ENCODE measurements around the gene ZNF432. TPM values are rescaled to one million over a fixed set of nuclear protein-coding genes. Genes with fewer than 3 reads are reported as not detected.
"Not testable (repeated sequence)": the region's sequence is repeated elsewhere in the genome, so short reads cannot be mapped to it uniquely, and the experiment has no call there.

The ZNF432 gene
- total RNA-seq, 1 donor from 2014 or later = 33.6 TPM

- Mint-ChIP-seq H3K27me3 (no peaks in the 10 kb centered on the region), H3K27ac (no peak overlapping the region), H3K4me3 (ENCODE audit: low read depth) (no peak overlapping the region), H3K9me3 (ENCODE audit: low read depth) (peaks cover 73% of the 10 kb centered on the region), H3K4me1 (ENCODE audit: low read depth) (no peaks in the 10 kb centered on the region), H3K36me3 (ENCODE audit: insufficient read depth) (peaks cover 90% of the 10 kb centered on the region)
- DNase-seq (ENCODE audit: low spot score, unreplicated experiment) = no peak
- no peak for TF ChIP-seq CTCF (IDR thresholded peaks at IDR 0.05; ENCODE audit: unreplicated experiment)
Measured at GRCh38 chr19:52039169-52039568, 9.5 kb downstream of the ZNF432 start.

DNA sequence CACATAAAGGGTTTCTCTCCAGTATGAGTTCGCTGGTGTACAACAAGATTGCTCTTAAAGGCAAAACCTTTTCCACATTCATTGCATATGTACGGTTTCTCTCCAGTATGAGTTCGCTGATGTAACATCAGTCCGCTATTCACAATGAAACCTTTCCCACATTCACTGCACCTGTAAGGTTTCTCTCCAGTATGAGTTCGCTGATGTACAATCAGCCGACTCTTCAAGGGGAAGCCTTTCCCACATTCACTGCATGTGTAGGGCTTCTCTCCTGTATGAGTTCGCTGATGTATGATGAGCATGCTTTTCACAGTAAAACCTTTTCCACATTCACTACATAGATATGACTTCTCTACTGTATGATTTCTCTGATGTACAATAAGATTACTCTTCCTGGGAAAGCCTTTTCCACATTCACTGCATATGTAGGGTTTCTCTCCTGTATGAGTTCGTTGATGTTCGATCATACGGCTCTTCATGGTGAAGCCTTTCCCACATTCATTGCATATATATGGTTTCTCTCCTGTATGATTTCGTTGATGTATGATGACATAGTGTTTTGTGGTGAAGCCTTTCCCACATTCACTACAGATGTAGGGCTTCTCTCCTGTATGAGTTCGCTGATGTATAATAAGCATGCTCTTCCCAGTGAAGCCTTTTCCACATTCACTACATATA, 14.4 kb downstream of the ZNF432 start:
- Mint-ChIP-seq H3K36me3 (ENCODE audit: insufficient read depth) (peaks cover 81% of the 10 kb centered on the region), H3K4me3 (ENCODE audit: low read depth) (no peak overlapping the region), H3K9me3 (ENCODE audit: low read depth) (peaks cover 67% of the 10 kb centered on the region), H3K27me3 (no peaks in the 10 kb centered on the region), H3K4me1 (ENCODE audit: low read depth) (no peaks in the 10 kb centered on the region), H3K27ac (peak overlapping the region; percentile 89)
- no peak for TF ChIP-seq CTCF (IDR thresholded peaks at IDR 0.05; ENCODE audit: unreplicated experiment)
- DNase-seq (ENCODE audit: low spot score, unreplicated experiment) = no peak

DNA sequence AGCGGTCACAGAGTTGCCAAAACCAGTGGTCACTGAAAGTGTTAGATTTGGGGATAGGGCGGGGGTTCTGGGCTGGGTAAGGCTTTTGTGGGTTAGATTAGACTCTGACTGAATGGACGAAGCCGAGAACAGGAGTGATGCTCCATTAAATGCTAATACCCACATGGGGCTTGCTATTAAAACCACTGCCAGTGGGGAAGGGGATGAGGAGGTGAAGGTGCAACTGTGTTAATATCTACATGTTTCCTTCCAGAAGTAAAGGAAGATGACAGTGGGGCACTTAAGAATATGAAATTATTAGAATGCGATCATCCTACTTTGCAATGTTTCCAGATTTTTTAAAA, 19.9 kb downstream of the ZNF432 start:
- TF ChIP-seq CTCF (IDR thresholded peaks at IDR 0.05; ENCODE audit: unreplicated experiment) = no peak
- DNase-seq (ENCODE audit: low spot score, unreplicated experiment) = no peak
- peaks cover 45% of the 10 kb centered on the region for H3K9me3 Mint-ChIP-seq (ENCODE audit: low read depth)
- peaks cover 64% of the 10 kb centered on the region for H3K36me3 Mint-ChIP-seq (ENCODE audit: insufficient read depth)
- peak overlapping the region; percentile 96 for H3K27ac Mint-ChIP-seq
- H3K4me3 Mint-ChIP-seq (ENCODE audit: low read depth) = peak overlapping the region; percentile 97
- peaks cover 16% of the 10 kb centered on the region for H3K4me1 Mint-ChIP-seq (ENCODE audit: low read depth)
- no peaks in the 10 kb centered on the region for H3K27me3 Mint-ChIP-seq

DNA sequence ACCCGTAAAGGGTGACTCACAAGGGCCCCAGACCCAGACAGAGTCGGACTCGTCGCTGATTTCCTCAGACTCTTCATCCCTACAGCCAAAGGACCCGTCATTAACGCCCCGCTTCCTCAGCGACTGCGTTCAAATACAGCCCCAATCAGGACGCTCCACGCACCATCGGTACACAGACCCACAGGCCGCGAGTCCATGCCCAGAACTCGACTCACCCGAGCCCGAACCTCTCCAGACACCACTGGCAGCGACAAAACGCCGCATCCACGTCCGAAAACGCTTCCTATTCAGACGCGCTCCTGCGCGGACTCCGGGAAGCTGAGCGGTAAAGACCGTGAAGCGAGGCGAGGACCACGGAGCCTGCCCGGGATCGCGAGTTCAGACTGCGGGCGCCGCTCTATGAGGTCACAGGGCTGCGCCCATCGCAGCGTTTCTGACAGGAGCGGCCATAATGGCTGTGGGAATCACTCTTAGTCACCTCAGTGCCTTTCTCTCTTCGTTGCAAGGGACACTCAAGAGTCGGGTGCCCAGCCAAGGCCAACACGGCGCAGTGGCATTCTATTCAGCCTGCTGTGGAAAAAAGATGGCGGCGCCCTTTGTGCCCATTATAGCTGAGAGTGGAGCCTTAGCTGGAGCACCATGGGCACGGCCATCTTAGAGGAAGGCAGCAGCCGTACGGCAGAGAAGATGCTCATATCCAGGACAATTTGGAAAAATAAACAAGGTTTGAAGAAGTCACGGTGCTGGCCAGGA, 20.4 kb downstream of the ZNF432 start, which contains the start of gene ZNF614:
ZNF614 (minus strand) TSS at position 353 of the 753 bp plus-strand sequence. CDS start 2,634 bp downstream, outside the sequence.
- TF ChIP-seq CTCF (IDR thresholded peaks at IDR 0.05; ENCODE audit: unreplicated experiment) = no peak
- Mint-ChIP-seq H3K4me1 (ENCODE audit: low read depth) (peaks cover 16% of the 10 kb centered on the region), H3K27ac (peak within 1 kb of the TSS; percentile 96), H3K36me3 (ENCODE audit: insufficient read depth) (peaks cover 64% of the 10 kb centered on the region), H3K9me3 (ENCODE audit: low read depth) (peaks cover 47% of the 10 kb centered on the region), H3K4me3 (ENCODE audit: low read depth) (peak within 1 kb of the TSS; percentile 97), H3K27me3 (no peaks in the 10 kb centered on the region)
- peak; percentile 68 for DNase-seq (ENCODE audit: low spot score, unreplicated experiment)

- peak overlapping the region; percentile 86 for H3K27ac Mint-ChIP-seq
- H3K36me3 Mint-ChIP-seq (ENCODE audit: insufficient read depth) = peaks cover 69% of the 10 kb centered on the region
- H3K4me3 Mint-ChIP-seq (ENCODE audit: low read depth) = peak overlapping the region; percentile 97
- DNase-seq (ENCODE audit: low spot score, unreplicated experiment); H3K27me3 Mint-ChIP-seq: not testable (repeated sequence)
- peaks cover 49% of the 10 kb centered on the region for H3K9me3 Mint-ChIP-seq (ENCODE audit: low read depth)
- H3K4me1 Mint-ChIP-seq (ENCODE audit: low read depth) = peaks cover 16% of the 10 kb centered on the region
Measured at GRCh38 chr19:52026255-52026990, 22.2 kb downstream of the ZNF432 start.

GRCh38 chr19:52024478-52024877, 24.2 kb downstream of the ZNF432 start:
- Mint-ChIP-seq H3K4me3 (ENCODE audit: low read depth) (peak overlapping the region; percentile 19), H3K36me3 (ENCODE audit: insufficient read depth) (peaks cover 74% of the 10 kb centered on the region), H3K4me1 (ENCODE audit: low read depth) (peaks cover 16% of the 10 kb centered on the region), H3K9me3 (ENCODE audit: low read depth) (peaks cover 57% of the 10 kb centered on the region)
- not testable (repeated sequence) for H3K27me3 Mint-ChIP-seq; DNase-seq (ENCODE audit: low spot score, unreplicated experiment); H3K27ac Mint-ChIP-seq
